Ecto neural progenitor cell (in vitro differentiated cells): Measurements from ENCODE around the gene SNED1.

Experiments
- DNase-seq: peaks from one replicate; pipeline ENCODE4 v3.0.0-alpha.2; 2018; ENCODE audit warnings: low spot score

Gene SNED1

DNA sequence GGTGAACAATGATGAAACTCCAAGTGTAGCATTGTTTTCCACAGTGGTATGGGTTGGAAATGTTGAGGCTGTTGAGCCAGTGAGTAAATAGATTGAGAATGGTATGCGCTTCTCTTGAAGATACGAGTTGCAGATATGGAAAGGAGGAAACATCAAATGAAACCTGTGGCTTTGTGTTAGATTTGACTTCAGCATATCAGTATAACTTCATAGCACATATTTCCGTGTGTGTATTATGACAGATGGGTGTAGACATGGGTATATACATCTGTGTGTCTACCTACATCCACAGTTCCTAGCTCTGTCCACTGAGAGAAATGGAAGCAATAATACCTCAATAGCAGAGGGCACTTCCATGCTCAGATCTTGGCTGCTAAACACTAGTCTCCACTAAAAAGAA lies 8.0 kb downstream of the SNED1 start:
- no peak for DNase-seq

DNA sequence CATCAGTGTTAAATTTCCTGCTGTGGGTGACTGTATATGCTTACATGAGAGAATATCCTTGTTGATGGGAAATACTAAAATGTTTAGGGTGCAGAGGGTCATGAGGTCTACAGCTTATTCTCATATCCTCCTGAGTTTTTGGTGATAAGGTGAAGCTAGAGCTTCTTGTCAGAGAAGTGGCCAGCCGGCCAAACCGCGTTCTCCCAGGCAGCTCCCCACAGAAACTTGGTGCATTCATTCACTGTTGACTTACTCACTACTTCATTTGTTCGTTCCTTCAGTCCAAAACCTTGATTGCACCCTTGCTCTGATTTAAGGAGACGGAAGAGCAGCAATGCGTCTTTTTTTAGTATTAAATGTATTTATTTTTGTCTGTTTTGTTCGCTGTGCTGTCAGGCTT lies 8.7 kb downstream of the SNED1 start:
- DNase-seq = no peak

DNA sequence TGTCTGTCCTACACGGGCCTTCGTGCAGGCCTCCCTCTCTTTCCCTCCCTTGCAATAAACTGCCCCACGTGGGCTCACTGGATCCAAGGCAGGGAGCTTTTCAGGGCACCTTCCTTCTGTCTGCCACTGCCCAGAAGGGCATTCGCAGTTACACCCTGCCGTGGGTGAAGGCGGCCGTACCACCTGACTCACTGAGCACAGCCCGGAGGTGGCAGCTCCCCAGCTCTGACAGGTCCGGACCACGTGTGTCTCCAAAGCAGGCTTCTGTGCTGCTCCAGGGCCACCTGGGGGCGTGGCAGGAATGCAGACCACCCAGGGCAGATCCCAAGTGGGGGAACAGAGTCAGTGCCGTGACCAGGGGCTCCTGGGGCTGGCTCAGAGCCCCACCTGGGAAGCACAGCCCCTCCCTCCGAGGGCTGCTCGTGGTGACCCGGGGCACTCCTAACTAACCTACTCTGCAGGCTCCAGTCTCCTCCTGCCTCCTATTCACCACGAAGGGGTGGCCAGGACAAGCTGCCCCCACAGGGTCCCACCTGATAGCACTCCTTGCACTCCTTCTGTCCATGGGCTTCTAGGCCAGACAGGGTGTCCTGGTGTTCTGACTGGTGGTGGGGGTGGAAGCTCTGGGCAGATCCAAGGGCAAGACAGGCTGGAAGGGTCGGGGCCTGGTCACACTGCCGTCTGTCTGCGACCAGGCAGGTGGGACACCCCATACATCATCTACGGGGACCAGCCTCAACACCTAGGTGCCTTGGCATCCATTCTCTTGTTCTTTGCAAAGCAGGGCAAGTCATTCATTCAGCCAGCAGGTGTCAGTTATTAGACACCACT lies 9.7 kb downstream of the SNED1 start:
- DNase-seq = peak; percentile 47

DNA sequence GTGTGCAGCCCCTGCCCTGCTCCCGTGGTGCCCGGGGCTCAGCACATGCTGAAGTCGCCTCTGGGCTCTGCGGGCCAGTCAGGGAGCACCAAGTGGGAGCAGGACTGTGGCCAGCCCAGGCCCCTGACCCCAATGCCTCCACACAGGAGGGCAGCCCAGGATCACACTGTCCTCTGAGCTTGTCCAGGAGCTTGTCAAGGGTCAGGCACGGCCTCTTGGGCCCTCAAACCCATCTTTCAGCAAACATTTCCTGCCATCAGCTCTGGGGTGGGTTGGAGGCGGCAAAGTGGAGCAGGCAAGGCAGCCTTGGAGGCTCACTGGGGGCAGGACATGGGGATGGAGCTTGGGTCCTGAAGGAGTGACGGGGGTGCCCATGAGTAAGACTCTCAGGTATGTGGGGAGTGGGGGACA lies 10.3 kb downstream of the SNED1 start:
- peak; percentile 36 for DNase-seq

DNA sequence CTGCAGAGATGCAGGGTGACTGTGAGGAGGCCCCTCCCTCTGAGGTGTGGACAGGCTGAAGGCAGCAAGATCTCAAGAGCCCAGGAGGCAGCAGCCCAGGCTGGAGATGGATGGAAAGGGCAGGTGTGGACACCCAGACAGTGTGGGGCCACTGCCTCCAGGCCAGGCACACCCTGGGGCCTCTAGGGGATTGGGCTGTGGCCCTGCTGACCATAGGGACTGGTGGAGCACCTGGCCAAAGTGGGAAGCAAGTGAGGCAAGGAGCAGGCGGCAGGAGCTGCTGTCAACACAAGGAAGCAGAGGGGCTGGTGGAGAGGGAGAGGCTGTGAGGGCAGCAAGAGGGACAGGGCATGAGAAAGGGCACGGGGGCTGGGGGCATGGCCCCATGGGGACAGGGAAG lies 10.8 kb downstream of the SNED1 start:
- no peak for DNase-seq

DNA sequence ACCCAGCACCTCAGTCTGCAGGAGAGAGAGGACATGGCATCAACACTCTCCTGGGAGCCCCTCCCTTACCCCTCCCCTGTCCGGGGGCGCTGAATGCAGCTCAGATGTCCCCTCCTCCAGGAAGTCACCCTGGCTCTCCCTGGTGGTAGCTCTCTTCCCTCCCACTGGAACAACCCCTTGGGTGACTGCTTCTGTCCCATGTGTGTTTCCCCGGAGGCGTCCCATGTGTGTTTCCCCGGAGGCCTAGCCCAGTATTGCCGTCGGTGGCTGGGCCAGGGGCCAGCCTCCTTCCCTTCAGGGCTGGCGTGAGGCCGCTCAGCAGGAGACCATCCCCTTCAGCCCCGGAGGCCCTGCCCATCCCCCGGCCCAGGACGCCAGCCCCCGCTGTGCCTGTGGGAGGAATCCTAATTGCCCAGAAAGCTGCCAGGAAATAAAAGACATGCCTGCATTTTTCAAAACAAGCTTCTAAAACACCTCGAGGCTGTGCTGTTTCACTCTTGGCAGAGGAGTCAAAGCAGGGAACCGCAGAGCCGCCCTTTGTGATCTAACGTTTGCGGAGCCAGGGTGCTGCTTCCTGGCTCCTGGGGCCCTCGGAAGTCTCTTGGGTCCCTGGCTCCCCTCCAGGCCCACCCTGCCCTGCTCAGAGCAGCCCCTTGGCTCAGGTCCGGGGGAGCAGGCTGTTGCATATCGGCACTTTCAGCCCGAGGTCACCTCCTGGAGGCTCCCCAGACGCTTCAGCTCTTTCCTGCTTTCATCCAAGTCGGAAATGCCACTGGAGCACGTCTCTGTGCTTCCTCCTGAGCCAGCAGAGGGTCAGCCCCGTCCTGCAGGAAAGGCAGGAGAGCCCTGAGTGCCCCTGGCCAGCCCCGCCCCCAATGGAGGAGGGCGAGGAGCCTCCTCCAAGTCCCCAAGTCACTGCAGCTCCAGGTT lies 11.4 kb downstream of the SNED1 start:
- peak; percentile 67 for DNase-seq

DNA sequence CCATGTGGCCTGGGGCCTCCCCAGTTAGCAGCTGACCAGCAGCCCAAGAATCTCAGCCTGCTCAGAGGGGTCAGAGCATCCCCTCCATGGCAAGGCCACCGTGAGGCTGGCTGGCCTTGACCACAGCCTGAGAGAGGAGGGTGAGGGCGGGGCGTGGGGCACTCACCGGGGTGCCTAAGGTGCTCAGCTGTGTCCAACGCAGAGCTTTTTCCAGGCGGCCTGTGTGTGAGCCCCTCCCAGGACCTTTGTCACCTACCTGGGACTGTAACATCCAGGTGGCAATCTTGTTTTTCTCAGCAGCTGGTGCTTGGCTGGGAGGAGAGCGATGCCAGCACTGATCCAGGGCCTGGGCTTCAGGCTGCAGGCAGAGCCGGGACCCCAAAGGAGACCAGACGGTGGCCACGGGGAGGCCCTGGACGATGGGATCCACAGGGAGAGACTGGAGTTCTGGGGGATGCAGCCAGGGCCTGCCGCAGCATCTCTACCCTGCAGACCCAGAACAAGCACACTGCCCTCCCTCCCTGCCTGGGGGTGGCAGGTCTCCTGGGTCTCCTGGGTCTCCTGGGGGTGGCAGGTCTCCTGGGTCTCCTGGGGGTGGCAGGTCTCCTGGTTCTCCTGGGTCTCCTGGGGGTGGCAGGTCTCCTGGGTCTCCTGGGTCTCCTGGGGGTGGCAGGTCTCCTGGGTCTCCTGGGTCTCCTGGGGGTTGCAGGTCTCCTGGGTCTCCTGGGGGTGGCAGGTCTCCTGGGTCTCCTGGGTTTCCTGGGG lies 12.3 kb downstream of the SNED1 start:
- DNase-seq = no peak

DNA sequence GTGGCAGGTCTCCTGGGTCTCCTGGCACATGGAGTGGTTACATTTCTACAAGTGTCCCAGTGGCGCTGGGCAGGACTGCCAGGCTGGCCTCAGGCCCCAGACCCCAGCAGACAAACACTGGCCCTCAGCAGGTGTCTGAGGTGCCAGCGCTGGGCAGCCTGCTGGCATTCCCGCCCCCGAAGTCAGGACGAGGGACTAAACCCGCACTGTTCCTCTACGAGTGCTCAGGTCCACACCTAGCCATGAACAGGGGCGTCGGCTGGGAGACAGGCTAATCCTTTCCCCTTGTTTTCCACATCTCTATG lies 12.8 kb downstream of the SNED1 start:
- peak; percentile 40 for DNase-seq

DNA sequence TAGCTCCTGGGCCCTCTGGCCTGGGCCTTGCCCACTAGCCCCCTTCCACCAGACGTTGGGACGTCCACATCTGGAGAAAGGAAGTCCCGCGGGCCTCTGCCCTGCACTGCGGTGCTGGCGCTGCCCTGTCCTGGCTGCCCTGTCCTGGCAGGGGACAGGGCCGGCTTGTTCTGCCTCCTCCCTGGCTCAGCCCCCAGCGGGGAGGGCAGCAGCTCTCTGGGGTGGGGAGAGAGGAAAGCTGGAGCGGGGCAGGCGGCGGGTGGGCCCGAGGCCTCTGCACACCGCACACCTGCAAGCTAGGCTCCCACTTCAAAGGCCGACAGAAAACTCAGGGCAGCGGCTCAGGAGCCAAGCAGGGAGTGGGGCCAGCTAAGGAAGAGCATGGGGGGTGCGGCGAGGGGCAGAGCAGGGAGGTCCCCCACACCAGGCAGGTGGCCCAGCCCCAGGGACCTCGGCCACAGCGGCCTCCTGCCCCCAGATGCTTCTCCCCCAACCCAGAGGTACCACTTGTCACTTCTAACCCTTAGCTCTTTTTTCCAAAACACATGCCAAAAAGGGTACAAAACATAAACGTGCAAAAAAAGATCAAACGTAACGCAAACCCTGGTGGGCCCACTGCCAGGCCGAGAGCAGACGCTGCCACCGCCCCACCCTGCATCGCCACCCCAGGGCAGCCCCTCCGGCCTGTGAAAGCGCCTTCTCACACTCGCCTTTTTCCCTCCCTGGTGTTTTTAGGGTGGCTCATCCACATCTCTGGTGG lies 13.5 kb downstream of the SNED1 start:
- peak; percentile 36 for DNase-seq

DNA sequence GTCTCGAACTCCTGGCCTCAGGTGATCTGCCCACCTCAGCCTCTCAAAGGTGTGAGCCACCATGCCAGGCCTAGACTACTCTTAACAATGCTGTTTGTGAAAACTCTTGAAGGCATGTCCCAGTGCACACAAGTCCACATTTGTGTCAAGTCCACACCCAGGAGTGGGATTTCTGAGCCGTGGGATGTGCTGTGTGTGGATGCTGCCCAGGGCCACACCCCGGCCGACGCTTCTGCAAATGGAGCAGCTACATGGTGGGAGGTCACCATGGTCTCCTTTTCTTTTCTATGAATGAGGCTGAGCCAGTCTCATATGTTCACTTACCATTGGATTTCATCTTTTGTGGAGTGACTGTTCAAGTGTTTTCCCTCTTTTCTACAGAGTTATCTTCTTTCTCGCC lies 15.8 kb downstream of the SNED1 start:
- no peak for DNase-seq

DNA sequence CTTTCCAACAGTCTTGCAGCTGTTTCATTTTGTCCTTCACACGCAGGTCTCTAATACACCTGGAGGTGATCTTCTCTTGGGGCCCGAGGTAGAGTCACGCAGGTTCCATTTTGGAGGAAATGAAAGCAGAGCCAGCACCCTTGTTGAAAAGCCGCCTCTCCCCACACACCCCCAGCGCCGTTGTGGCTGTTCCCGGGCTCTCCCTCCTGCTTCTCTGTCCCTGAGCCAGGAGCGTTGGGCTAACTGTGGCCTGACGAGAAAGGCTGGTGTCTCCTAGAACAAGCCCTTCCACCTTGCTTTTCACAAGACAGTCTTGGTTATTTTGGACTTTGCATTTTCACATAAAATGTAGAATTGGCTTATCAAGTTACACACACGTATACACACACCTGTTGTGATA lies 16.3 kb downstream of the SNED1 start:
- peak; percentile 25 for DNase-seq

DNA sequence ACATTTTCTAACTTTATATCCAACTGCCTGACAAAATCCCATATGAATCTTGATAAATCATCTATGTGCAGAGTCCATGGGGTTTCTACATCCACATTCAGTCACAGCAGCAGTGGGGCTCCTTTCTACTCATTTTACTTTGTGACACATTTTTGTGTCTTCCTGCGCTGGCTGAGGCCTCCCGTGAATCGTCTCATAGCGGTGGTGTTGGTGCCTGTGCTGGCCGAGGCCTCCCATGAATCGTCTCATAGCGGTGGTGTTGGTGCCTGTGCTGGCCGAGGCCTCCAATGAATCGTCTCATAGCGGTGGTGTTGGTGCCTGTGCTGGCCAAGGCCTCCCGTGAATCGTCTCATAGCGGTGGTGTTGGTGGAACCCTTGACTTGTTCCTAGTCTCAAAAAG lies 17.0 kb downstream of the SNED1 start:
- DNase-seq = no peak

DNA sequence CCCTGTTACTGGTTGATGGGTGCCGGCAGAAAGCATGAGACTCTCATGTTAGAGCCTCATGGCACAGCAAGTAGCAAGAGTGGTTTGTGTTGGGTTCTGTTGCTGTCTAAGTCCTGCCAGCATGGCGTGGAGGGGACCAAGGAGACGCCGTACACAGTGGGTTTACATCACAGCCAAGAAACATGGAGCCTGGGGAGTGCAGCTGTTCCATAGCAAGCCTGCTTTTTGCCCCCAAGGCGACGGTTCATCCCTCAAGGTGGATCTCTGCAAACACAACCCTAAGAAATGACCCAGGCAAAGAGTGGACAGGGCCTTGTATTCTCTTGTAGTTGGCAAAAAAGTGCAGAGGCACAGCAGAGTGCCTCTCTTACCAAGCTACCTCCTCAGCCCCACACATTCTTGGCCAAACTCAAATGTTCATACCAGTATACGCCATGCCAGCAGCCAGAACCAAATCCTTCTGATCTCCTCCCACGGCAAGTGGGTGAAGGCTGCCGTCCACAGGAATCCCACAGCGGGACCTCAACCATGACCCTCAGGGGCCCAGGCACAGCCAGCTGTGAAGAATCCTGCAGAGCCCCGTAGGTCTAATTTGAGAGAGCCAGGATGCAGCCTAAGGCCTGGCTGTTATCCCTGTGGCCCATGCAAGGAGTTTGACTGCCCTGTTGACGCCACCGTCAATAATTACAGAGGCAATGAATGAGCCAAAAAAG lies 19.0 kb downstream of the SNED1 start:
- DNase-seq = no peak

DNA sequence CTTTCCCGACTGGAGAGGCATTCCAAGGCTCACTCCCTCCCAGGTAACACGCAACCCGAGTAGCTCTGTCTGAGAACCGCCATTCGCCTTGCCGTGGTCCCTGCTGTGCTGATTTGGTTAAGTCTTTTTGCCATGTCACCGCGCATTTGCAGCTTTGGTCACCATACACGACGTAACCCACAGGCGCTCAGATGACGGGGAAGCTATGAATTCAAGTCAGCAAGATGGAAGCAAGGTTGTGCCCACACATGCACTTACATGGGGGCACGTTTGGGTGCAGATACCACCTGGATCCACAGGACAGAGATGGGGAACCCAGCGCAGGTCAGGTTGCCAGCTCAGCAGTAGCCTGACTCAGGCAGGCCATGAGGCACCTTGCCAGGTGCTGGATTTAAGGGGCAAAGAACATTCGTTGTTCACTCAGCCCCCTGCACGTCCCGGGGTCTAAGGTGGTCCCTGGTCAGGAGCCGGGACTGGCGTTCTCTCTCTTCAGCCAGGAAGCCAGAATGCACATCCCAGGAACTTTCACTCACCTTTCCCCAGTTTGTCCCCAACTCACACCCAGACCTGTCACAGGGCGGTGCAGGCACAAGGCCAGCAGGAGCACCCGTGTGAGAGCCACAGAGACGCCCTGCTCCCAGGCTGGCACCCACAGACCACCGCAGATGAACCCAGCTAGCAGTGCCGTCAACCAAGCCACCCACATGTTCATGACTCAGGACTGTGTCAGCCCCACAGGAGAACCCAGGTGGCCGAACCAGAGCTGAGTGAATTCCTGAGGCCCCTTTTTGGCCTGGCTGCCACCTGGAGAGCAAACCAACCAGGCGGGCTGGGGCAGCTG lies 19.9 kb downstream of the SNED1 start:
- DNase-seq = peak; percentile 33

DNA sequence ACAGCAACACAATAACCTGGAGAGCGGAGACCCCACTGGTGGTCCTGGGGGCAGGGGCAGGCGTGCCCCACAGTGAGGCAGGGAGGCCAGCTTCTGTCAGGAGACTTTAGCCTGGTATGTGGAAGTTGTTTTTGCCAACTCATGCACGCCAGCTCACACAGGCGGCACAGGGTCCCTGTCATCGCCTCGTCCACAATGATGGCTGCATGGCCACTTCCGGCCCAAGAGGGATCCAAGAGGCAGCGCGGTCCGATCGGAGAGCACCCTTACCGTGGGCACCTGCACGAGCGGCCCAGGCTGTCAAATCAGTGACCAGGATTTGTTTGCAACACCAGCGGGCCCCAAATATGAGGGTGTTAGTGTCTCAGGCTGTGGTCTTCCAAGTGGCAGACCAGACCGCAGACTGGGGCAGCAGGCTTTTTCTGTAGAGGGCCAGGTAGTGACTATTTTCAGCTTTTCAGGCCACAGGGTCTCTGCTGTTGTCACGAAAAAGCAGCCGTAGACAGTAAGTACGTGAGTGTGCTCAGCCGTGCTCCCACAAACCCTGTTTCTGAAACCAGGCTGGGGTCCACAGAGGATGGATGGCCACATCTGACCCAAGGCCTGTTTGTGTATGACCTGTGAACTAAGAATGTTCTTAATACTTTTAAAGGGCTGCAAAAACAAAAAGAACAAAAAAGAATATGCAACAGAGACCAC lies 21.2 kb downstream of the SNED1 start:
- no peak for DNase-seq

DNA sequence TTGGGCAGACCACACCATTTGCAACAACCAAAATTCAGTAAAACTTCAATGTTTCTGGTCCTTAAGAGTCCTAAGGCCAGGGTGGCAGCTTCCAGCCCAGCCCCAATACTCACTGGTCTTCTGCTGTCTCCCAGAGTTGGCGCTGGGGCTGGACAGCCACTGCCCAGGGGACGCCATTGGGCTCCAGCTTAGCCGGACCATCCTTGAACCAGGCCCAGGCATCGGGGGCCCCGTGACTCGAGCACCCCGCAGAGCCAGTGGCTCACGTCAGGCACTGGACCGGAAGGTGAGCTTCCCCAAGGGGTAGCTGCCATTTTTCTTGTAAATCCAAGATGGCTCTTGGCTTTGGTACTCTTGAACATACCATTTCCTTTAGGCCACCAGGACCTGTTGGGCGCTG lies 21.8 kb downstream of the SNED1 start:
- DNase-seq = no peak

DNA sequence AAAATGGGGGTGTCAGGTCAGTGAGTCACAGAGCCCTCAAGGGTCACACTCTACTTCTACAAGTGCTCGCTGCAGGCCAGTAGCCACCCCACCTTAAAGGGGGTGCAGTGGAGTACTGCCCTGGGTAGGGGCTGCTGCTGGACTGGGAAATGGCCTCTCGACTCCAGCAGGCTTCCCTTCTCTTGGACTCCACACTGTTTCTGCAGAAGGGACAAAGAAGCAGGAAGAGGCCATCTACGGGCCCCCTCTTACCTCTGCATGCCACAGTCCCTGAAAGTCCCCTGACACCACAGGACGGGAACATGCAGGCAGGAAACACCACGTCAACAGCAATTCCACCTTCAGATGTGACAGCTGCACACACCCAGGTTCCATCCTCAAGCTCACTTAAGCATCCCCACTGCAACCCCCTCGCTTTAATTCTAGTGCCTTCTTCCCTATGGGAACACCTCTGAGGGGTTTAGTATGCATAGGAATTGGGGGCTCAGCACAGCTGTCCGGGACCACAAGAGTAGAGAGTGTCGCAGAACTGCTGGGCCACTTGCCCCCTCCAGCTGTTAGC lies 22.3 kb downstream of the SNED1 start:
- no peak for DNase-seq

DNA sequence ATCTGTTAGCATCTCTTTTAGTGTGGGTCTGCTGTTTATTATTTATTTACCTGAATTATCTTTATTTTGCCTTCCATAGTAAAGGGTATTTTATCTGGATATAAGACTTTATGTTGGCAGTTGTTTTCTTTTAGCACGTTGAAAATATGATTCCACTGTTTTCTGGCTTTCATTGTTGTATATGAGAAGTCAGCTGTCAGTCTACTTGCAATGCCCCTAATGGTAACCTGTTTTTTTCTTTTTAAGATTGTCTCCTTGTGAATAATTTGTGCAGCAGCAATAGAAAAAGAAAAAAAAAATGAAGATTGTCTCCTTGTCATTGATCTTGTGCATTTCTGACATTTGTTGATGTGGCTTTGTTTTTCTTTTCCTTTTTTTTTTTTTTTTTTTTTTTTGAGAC lies 27.2 kb downstream of the SNED1 start:
- no peak for DNase-seq

DNA sequence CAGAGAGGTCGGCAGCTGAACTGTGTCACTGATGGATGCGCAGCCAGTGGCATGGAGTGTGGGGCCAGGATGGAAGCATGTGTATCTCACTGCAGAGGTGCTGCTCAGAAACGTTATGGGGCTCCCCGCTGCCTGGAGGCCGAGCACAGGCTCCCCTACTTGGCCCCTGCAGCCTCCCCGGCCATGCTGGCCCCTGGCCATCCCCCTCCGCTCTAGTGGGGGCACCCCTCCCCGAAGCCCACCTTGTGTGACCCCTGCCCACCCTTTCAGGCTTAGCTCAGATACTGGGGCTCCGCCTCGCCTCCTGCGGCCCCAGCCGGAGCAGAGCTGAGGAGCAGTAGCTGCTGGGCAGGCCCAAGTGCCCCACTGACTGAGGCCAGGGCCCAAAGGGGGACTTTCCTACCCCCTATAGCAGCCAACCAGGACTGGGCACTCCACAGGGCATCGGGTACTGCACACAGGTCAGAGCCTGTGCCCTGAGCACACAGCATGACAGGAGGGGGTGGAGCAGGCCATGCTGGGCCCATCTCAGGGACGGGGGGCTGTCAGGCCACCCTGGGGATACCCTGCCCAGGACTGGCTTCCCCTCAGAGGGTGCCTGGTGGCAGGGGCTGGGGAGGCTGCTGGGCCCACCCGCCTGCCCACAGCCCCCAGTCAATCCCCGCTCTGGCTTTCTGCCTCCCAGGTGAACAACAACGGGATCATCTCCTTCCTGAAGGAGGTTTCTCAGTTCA lies 31.3 kb downstream of the SNED1 start:
- peak; percentile 37 for DNase-seq
